Caco-2 (cell line): ENCODE data around the gene CYB561D2. TPM values are rescaled to one million over a fixed set of nuclear protein-coding genes. Genes with fewer than 3 reads are reported as not detected.

Source experiments
- BruUV-seq: library from RNA; stranded (reverse); fragments of 400-500 nt; replicated peaks from 2 replicates; lab custom pipeline; 2021; lab: Mats Ljungman, UMichigan
- CTCF ChIA-PET: fragments of 300-600 bp; sonication (Branson Sonifier 250); formaldehyde crosslinking; loops from one replicate; lab custom pipeline; 2022; ENCODE audit warnings: antibody characterized with exemption; lab: Charles Lee
- POLR2A ChIA-PET: fragments of 300-600 bp; sonication (Branson Sonifier 250); formaldehyde crosslinking; loops from one replicate; lab custom pipeline; 2022; ENCODE audit warnings: antibody characterized with exemption; lab: Charles Lee
- DNase-seq, 2 experiments: peaks; one replicate each; pipeline versions ENCODE4 v3.0.0 to v3.0.0-alpha.2; 2020 to 2022
- H3K27me3 ChIP-seq: replicated peaks from 2 replicates; pipeline ENCODE4 v1.6.0; 2011; ENCODE audit warnings: low read length; ENCODE audit not compliant: control insufficient read depth, insufficient read depth
- H3K36me3 ChIP-seq: 2 replicates; pipeline ENCODE4 v1.5.1; 2011; ENCODE audit warnings: low read length; ENCODE audit not compliant: control insufficient read depth, insufficient read depth
- H3K4me1 ChIP-seq: fragments of 250-450 bp; sonication (Bioruptor Pico); 2 replicates; pipeline ENCODE4 v1.5.1; 2020; ENCODE audit warnings: mild to moderate bottlenecking
- H3K4me3 ChIP-seq: 2 replicates; pipeline ENCODE4 v1.5.1; 2011; ENCODE audit warnings: low read depth, mild to moderate bottlenecking, control low read depth, low read length
- H3K9me3 ChIP-seq: fragments of 250-450 bp; sonication (Bioruptor Pico); 2 replicates; pipeline ENCODE4 v1.5.1; 2020; ENCODE audit warnings: mild to moderate bottlenecking, moderate library complexity
- H3K27ac Mint-ChIP-seq: one replicate; pipeline ENCODE4 v1.8.0; 2022; ENCODE audit warnings: mixed read lengths; ENCODE audit not compliant: unreplicated experiment
- H3K27me3 Mint-ChIP-seq: one replicate; pipeline ENCODE4 v1.8.0; 2022; ENCODE audit warnings: mixed read lengths; ENCODE audit not compliant: insufficient read depth, unreplicated experiment
- H3K36me3 Mint-ChIP-seq: one replicate; pipeline ENCODE4 v1.8.0; 2022; ENCODE audit warnings: mild to moderate bottlenecking, mixed read lengths; ENCODE audit not compliant: insufficient read depth, unreplicated experiment
- H3K4me1 Mint-ChIP-seq: one replicate; pipeline ENCODE4 v1.8.0; 2022; ENCODE audit warnings: low read depth, mixed read lengths; ENCODE audit not compliant: unreplicated experiment
- H3K4me3 Mint-ChIP-seq: one replicate; pipeline ENCODE4 v1.8.0; 2022; ENCODE audit warnings: mild to moderate bottlenecking, moderate library complexity, mixed read lengths; ENCODE audit not compliant: unreplicated experiment
- H3K9me3 Mint-ChIP-seq: one replicate; pipeline ENCODE4 v1.8.0; 2022; ENCODE audit warnings: mixed read lengths; ENCODE audit not compliant: unreplicated experiment
- intact Hi-C: fragments of 100-400 bp; cut with micrococcal nuclease; formaldehyde crosslinking; loops from one replicate; pipeline ENCODE4 v1.10.0; 2022; ENCODE audit not compliant: unreplicated experiment
- total RNA-seq: library from RNA; stranded (reverse); gene quantifications from 2 replicates; pipeline ENCODE4 v1.2.3, GENCODE V29; 2022
- TF ChIP-seq, protein P1 (sequence below), 2 experiments: fragments of 200-600 bp in 1 of 2; IDR thresholded peaks; 1 replicate in 1 of 2; 2 replicates in 1 of 2; pipeline versions ENCODE4 v1.5.1 to v1.8.0; 2011 to 2022; ENCODE audit warnings: antibody characterized with exemption in 1 of 2, control low read depth in 1 of 2, inconsistent platforms in 1 of 2, low read depth in 1 of 2, low read length in 1 of 2, mild to moderate bottlenecking in 1 of 2, moderate library complexity in 1 of 2; ENCODE audit not compliant: insufficient read depth in 1 of 2, severe bottlenecking in 1 of 2, unreplicated experiment in 1 of 2

Gene CYB561D2
- total RNA-seq, 1 experiment from 2014 or later = 21.2 TPM

- H3K9me3 Mint-ChIP-seq = no peaks in the 10 kb centered on the region
- H3K9me3 ChIP-seq = no peaks in the 10 kb centered on the region
- no peak overlapping the region for H3K4me3 ChIP-seq
- no peak overlapping the region for H3K27ac Mint-ChIP-seq
- peaks cover 10% of the 10 kb centered on the region; the same call in 1 of the 2 replicates for H3K4me1 ChIP-seq
- H3K4me1 Mint-ChIP-seq = peaks cover 17% of the 10 kb centered on the region
- H3K36me3 Mint-ChIP-seq = peaks cover 17% of the 10 kb centered on the region
- H3K27me3 Mint-ChIP-seq = no peaks in the 10 kb centered on the region
- DNase-seq = no peak
- intact Hi-C loops = no loop called here
- TF ChIP-seq, protein P1, sequence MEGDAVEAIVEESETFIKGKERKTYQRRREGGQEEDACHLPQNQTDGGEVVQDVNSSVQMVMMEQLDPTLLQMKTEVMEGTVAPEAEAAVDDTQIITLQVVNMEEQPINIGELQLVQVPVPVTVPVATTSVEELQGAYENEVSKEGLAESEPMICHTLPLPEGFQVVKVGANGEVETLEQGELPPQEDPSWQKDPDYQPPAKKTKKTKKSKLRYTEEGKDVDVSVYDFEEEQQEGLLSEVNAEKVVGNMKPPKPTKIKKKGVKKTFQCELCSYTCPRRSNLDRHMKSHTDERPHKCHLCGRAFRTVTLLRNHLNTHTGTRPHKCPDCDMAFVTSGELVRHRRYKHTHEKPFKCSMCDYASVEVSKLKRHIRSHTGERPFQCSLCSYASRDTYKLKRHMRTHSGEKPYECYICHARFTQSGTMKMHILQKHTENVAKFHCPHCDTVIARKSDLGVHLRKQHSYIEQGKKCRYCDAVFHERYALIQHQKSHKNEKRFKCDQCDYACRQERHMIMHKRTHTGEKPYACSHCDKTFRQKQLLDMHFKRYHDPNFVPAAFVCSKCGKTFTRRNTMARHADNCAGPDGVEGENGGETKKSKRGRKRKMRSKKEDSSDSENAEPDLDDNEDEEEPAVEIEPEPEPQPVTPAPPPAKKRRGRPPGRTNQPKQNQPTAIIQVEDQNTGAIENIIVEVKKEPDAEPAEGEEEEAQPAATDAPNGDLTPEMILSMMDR (IDR thresholded peaks at IDR 0.05; ENCODE audit: insufficient read depth in 1 of 2, low read depth in 1 of 2, low read length in 1 of 2, severe bottlenecking in 1 of 2, unreplicated experiment in 1 of 2) = no peak
- H3K36me3 ChIP-seq = no peaks in the 10 kb centered on the region
- ChIA-PET CTCF (no interaction called here), POLR2A (no interaction called here)
- no peaks in the 10 kb centered on the region for H3K27me3 ChIP-seq
- no TSS peak for BruUV-seq
- H3K4me3 Mint-ChIP-seq = peak overlapping the region; percentile 15
Measured at GRCh38 chr3:50341537-50341936, 9.1 kb upstream of the CYB561D2 start.

GRCh38 chr3:50341996-50342650, 8.5 kb upstream of the CYB561D2 start:
- H3K27me3 ChIP-seq = no peaks in the 10 kb centered on the region
- no peak overlapping the region for H3K4me3 ChIP-seq
- intact Hi-C loops = no loop called here
- no peaks in the 10 kb centered on the region for H3K27me3 Mint-ChIP-seq
- no TSS peak for BruUV-seq
- H3K27ac Mint-ChIP-seq = no peak overlapping the region
- no peaks in the 10 kb centered on the region for H3K9me3 Mint-ChIP-seq
- peaks cover 13% of the 10 kb centered on the region for H3K36me3 Mint-ChIP-seq
- no peak overlapping the region for H3K4me3 Mint-ChIP-seq
- TF ChIP-seq, protein P1 (IDR thresholded peaks at IDR 0.05; ENCODE audit: insufficient read depth in 1 of 2, low read depth in 1 of 2, low read length in 1 of 2, severe bottlenecking in 1 of 2, unreplicated experiment in 1 of 2) = no peak
- no peak for DNase-seq
- CTCF ChIA-PET = no interaction called here
- H3K4me1 ChIP-seq = peaks cover 10% of the 10 kb centered on the region; the same call in 1 of the 2 replicates
- POLR2A ChIA-PET = no interaction called here
- no peaks in the 10 kb centered on the region for H3K9me3 ChIP-seq
- H3K36me3 ChIP-seq = no peaks in the 10 kb centered on the region
- H3K4me1 Mint-ChIP-seq = peaks cover 17% of the 10 kb centered on the region

- intact Hi-C loops = no loop called here
- H3K27me3 Mint-ChIP-seq = no peaks in the 10 kb centered on the region
Measured at GRCh38 chr3:50342813-50343633, 7.6 kb upstream of the CYB561D2 start.

More at GRCh38 chr3:50342813-50343633, 7.6 kb upstream of the CYB561D2 start:
- Mint-ChIP-seq H3K27ac (no peak overlapping the region), H3K36me3 (peaks cover 5% of the 10 kb centered on the region), H3K9me3 (no peaks in the 10 kb centered on the region), H3K4me1 (peaks cover 17% of the 10 kb centered on the region), H3K4me3 (no peak overlapping the region)
- ChIA-PET CTCF (no interaction called here), POLR2A (no interaction called here)
- TF ChIP-seq, protein P1 (IDR thresholded peaks at IDR 0.05; ENCODE audit: insufficient read depth in 1 of 2, low read depth in 1 of 2, low read length in 1 of 2, severe bottlenecking in 1 of 2, unreplicated experiment in 1 of 2) = peak in 1 of 2 experiments; percentile 13
- no TSS peak for BruUV-seq
- H3K4me1 ChIP-seq = peaks cover 11% of the 10 kb centered on the region
- no peaks in the 10 kb centered on the region for H3K36me3 ChIP-seq
- DNase-seq = no peak
- H3K4me3 ChIP-seq = no peak overlapping the region
- no peaks in the 10 kb centered on the region for H3K9me3 ChIP-seq
- no peaks in the 10 kb centered on the region for H3K27me3 ChIP-seq
